ENCODE results near the gene OBP2A. TPM values are rescaled to one million over a fixed set of nuclear protein-coding genes. Genes with fewer than 3 reads are reported as not detected.
"Not testable (repeated sequence)": the region's sequence is repeated elsewhere in the genome, so short reads cannot be mapped to it uniquely, and the experiment has no call there.

OBP2A gene
- total RNA-seq, 1 donor from 2014 or later: not detected

- intact Hi-C loops (cut with DNase I): no loop called here
- DNase-seq (ENCODE audit: low spot score) (peak; percentile 37), ATAC-seq (no peak)
These were observed 2.1 kb downstream of the OBP2A start for GRCh38 chr9:135547756-135548736.

DNA sequence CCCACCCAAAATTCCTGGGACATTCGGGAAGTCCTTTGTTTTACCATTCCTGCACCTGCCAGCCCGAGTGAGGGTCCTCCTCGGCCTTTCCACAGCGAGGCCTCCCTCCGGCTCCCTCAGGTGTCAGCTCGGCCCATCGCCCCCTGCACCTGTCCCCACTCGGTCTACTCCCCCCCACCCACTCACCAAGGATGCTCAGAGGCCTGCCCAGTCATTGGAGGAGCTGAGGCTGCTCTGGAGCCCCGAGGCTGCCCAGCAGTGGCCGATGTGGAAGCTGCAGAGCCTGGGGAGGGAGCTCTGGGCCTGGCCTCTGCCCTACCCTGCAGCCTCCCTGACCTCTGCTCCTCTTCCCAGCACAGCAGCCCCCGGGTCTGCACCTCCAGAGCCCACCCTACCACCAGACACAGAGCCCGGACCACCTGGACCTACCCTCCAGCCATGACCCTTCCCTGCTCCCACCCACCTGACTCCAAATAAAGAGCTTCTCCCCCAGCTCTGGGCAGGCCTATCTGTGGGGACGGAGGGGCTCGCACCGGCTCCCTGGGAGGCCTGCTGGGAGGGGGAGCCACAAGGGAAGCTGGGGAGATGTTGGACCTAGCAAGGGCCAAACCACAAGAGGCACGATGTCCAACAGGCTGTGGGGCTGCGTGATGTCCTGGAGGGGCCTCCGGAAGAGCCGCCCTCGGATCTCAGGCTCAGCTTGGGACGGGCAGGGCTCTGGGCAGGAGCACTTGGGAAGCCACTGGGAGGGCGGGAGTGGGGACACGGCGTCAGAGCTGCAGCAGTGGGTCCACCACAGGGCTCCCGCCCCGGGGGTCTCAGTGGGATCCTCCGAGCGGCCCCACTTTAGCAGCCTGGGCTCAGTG lies 3.8 kb downstream of the OBP2A start:
- intact Hi-C loops (cut with DNase I); ATAC-seq: not testable (repeated sequence)
- peak; percentile 39 for DNase-seq (ENCODE audit: low spot score)

DNA sequence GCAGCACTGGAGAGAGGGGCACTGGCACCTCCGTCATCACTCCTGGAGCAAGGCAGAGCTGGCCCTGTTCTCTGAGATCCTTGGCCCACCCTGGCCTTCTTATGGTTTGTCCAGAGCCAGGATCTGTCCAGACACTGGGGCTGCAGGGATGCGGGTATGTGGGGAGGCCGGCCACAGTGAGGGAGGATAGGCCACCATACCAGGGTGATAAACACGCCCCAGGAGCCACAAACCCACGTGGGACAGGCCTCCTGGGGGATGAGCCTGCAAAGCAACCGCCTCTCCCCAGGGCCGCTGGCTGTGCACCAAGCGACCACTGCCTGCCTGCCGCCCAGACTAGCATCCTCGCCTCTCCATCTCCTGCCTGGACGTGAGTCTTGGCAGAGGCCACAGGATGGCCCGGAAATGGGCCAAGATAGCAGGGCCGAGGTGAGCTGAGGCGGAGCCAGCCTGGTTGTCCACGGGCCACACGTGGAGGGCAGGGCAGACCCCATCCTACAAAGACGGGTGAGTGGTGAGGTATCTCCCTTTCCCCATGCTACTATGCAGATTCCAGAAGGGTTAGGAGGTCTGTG lies 4.5 kb downstream of the OBP2A start:
- intact Hi-C loops (cut with DNase I): no loop called here
- no peak for ATAC-seq
- DNase-seq (ENCODE audit: low spot score): peak; percentile 44

- intact Hi-C loops (cut with DNase I): no loop called here
- ATAC-seq (no peak), DNase-seq (ENCODE audit: low spot score) (peak; percentile 25)
These were observed 5.1 kb downstream of the OBP2A start for GRCh38 chr9:135551031-135551430.

- intact Hi-C loops (cut with DNase I): no loop called here
- ATAC-seq (no peak), DNase-seq (ENCODE audit: low spot score) (peak; percentile 52)
These were observed 5.5 kb downstream of the OBP2A start for GRCh38 chr9:135551456-135551855.

DNA sequence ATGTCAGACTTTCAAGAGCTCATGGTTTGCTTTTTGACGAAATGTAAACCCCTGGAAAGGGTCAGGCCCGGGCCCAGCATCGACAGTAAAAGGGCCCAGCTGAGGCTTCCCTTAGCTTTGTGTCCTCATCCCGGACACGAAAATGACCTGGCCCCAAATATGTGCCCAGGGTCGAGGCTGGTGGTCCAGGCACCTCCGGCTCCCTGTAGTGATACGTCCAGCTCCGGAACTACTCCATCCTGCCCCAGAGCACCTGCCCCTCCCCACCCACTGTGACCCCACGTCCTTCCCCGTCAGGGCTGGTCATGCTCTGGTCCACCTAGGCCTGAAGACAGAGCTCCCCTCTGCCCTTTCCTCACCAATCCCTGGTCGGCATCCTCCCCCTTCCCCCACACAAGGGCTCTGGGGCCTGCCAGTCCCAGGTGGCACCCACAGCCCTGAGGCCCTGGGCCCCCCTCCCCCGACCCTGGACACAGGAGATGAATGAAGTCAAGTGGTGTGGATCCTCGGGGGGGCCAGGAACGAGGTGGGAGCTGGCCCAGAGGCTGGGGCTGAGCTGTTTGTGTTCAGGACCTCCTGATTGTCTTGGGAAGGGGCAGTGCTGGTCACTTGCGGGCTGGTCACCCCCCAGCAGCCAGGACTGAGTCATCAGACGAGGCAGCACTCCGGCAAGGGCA lies 6.2 kb downstream of the OBP2A start:
- intact Hi-C loops (cut with DNase I): no loop called here
- DNase-seq (ENCODE audit: low spot score): peak; percentile 32
- ATAC-seq: no peak

GRCh38 chr9:135552698-135553171 lies 6.8 kb downstream of the OBP2A start:
- intact Hi-C loops (cut with DNase I): no loop called here
- DNase-seq (ENCODE audit: low spot score) (peak; percentile 26), ATAC-seq (no peak)

DNA sequence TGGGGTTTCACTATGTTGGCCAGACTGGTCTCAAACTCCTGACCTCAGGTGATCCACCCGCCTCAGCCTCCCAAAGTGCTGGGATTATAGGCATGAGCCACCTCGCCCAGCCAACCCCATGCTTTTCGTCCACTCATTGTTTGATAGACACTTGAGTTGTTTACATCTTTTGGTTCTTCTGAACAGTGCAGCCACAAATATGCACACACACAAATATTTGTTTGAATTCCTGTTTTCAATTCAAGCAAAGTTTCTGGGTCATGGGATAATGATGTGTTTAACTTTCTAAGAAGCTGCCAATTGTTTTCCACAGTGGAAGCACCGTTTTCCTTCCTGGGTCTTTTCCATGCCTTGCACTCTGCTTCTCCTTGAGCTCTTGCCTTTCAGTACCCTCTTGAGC lies 8.8 kb downstream of the OBP2A start:
- intact Hi-C loops (cut with DNase I): no loop called here
- ATAC-seq (no peak), DNase-seq (ENCODE audit: low spot score) (no peak)

GRCh38 chr9:135555203-135555602 lies 9.3 kb downstream of the OBP2A start:
- no peak for DNase-seq (ENCODE audit: low spot score)
- no peak for ATAC-seq
- intact Hi-C loops (cut with DNase I): no loop called here

DNA sequence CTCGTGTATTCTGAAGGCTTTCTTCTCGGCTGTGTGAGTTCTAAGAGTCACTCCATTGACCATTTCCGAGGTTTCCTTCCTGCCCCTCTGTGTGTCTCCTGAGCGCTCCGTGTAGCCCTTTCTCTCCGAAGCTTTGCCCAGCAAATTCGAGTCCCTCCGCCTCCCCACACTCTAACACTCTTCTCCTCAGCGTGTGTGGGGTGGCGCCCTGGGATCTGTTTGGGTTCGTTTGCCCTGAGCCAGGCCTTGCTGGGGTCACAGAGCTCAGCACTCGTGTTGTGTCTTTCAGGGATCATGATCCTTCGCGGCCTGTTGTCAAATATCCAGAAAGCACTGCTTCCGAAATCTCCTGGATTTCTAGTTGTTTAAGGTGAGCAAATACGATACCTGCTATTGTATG lies 10.0 kb downstream of the OBP2A start:
- DNase-seq (ENCODE audit: low spot score) (no peak), ATAC-seq (no peak)
- intact Hi-C loops (cut with DNase I): no loop called here

GRCh38 chr9:135559606-135560005 lies 13.7 kb downstream of the OBP2A start:
- ATAC-seq (no peak), DNase-seq (ENCODE audit: low spot score) (no peak)
- intact Hi-C loops (cut with DNase I): no loop called here

GRCh38 chr9:135561391-135562234 lies 15.7 kb downstream of the OBP2A start, which contains the start of gene PAEP:
Gene PAEP, plus strand, starts transcription at chr9:135561756.
- intact Hi-C loops (cut with DNase I): no loop called here
- DNase-seq (ENCODE audit: low spot score) (no peak), ATAC-seq (no peak)

- ATAC-seq: no peak
These were observed 16.4 kb downstream of the OBP2A start for GRCh38 chr9:135562235-135562745.

DNA sequence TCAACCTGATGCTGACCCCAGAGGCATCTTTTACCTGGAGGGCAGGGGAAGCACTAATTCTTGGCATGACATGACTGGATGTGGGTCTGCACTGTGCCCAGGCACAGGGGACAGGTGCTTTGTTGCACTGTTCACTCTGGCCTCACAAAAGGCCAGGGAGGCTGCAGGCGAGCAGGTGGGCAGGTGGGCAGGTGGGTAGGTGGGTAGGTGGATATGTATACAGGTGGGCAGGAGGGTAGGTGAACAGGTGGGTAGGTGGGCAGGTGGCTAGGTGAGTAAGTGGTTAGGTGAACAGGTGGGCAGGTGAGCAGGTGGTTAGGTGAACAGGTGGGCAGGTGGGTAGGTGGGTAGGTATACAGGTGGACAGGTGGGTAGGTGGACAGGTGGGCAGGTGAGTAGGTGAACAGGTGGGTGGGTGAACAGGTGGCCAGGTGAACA lies 17.1 kb downstream of the OBP2A start:
- ATAC-seq: no peak
- intact Hi-C loops (cut with DNase I): no loop called here

More at GRCh38 chr9:135562235-135562745, 16.4 kb downstream of the OBP2A start:
- DNase-seq (ENCODE audit: low spot score): no peak
- intact Hi-C loops (cut with DNase I): no loop called here

DNA sequence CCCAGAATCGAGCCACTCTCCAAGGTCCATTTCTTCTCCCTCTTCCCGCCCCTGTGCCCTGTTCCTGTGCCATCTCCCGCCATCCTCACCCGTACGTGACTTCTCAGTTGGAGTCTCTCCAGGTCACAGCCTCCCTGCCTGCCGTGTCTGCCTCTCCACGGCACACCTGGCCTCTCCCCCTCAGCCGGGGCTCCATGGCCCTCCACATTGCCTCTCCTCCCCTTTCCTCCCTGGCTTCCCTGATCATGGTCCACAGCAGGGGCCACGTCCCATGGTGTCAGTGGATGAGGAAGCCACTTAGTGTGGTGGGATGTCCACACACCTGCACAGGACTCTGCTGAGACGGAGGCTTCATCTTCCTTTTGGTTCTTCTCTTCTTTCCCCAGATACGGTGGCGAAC lies 17.9 kb downstream of the OBP2A start:
- DNase-seq (ENCODE audit: low spot score): peak; percentile 30
- intact Hi-C loops (cut with DNase I): no loop called here
- ATAC-seq: no peak

More for the DNA sequence above, 17.1 kb downstream of the OBP2A start:
- DNase-seq (ENCODE audit: low spot score): peak; percentile 23

- intact Hi-C loops (cut with DNase I): no loop called here
- ATAC-seq (no peak), DNase-seq (ENCODE audit: low spot score) (peak; percentile 12)
These were observed 19.3 kb downstream of the OBP2A start for GRCh38 chr9:135565141-135565628.

DNA sequence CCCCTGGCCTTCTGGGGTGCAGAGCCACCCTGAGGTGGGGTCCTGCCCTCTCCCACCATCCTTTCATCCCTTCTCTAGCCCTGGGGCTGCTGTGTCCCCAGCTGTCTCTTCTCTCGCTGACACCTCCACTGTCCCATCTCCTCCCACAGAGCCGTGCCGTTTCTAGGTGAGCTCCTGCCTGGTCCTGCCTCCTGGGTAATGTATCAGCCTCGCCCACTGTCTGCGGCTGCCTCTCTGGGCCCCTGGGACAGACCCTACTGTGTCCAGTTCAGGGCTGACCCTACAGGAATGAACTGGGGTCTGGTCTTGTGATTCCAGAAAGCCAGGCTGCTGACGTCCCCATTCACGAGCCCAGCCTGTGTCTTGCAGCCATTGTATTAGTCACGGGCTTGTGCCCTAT lies 19.7 kb downstream of the OBP2A start:
- intact Hi-C loops (cut with DNase I): no loop called here
- no peak for ATAC-seq
- DNase-seq (ENCODE audit: low spot score): peak; percentile 28
